Liver (tissue), 3 donors: ENCODE results near the gene ACSBG1.

Experiments used
- EGR1 ChIP-seq, 2 donors: IDR thresholded peaks; 2 replicates each; pipeline ENCODE4 v1.6.1; 2016 to 2018; ENCODE audit warnings: antibody characterized with exemption in 2 of 2, low read depth in 2 of 2
- FOXA1 ChIP-seq: IDR thresholded peaks from 2 replicates; pipeline ENCODE4 v1.6.1; 2016; ENCODE audit warnings: antibody characterized with exemption
- GABPA ChIP-seq, 2 donors: IDR thresholded peaks in 1 of 2; conservative IDR thresholded peaks in 1 of 2; 2 replicates each; pipeline ENCODE4 v1.6.1; 2016; ENCODE audit warnings: antibody characterized with exemption in 2 of 2, mild to moderate bottlenecking in 1 of 2, moderate library complexity in 1 of 2
- JUND ChIP-seq, 2 donors: IDR thresholded peaks; 2 replicates each; pipeline ENCODE4 v1.6.1; 2016; ENCODE audit warnings: antibody characterized with exemption in 2 of 2
- RAD21 ChIP-seq, 2 donors: IDR thresholded peaks; 2 replicates each; pipeline ENCODE4 v1.6.1; 2016; ENCODE audit warnings: antibody characterized with exemption in 2 of 2, mild to moderate bottlenecking in 2 of 2
- RXRA ChIP-seq, 2 donors: IDR thresholded peaks; 2 replicates each; pipeline ENCODE4 v1.6.1; 2017 to 2018; ENCODE audit warnings: antibody characterized with exemption in 2 of 2, mild to moderate bottlenecking in 1 of 2
- SP1 ChIP-seq: IDR thresholded peaks from 2 replicates; pipeline ENCODE4 v1.6.1; 2018; ENCODE audit warnings: antibody characterized with exemption, mild to moderate bottlenecking
- TAF1 ChIP-seq: conservative IDR thresholded peaks from 2 replicates; pipeline ENCODE4 v1.6.1; 2016; ENCODE audit warnings: antibody characterized with exemption, mild to moderate bottlenecking
- YY1 ChIP-seq: IDR thresholded peaks from 2 replicates; pipeline ENCODE4 v1.6.1; 2016; ENCODE audit warnings: antibody characterized with exemption, mild to moderate bottlenecking
- TF ChIP-seq, protein P1 (sequence below): fragments of 150-350 bp; IDR thresholded peaks from 2 replicates; pipeline ENCODE4 v1.5.1; 2017; ENCODE audit warnings: improper control_type of control experiment, low read depth, low read length; ENCODE audit not compliant: missing input control
- TF ChIP-seq, protein P2 (sequence below): IDR thresholded peaks from 2 replicates; pipeline ENCODE4 v1.6.1; 2016; ENCODE audit warnings: antibody characterized with exemption, mild to moderate bottlenecking
- TF ChIP-seq, protein P3 (sequence below): IDR thresholded peaks from 2 replicates; pipeline ENCODE4 v1.6.1; 2016; ENCODE audit warnings: antibody characterized with exemption
- TF ChIP-seq, protein P4 (sequence below): IDR thresholded peaks from 2 replicates; pipeline ENCODE4 v1.6.1; 2016; ENCODE audit warnings: antibody characterized with exemption
- TF ChIP-seq, protein P5 (sequence below): IDR thresholded peaks from 2 replicates; pipeline ENCODE4 v1.6.1; 2016; ENCODE audit warnings: antibody characterized with exemption
- donor health status: healthy.
- donor health status: healthy.

DNA sequence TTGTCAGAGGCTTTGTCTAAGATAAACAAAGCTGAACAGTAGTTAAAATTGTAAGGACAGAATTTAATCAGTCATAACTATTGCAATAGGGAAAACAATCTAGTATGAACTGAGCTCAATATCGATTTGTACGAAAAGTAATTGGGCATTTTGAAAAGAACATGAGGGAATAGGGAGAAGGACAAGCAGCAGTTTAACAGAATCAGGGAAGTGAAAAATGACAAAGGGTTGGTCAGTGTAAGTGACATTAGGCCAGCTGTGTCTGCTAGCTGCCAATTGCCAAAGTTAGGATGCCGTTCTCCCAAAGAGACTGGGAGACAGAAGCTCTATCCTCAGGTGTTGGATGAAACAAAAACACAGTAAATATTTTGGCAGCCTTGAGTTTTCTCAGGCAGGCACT is 26.7 kb upstream of the ACSBG1 start:
- TF ChIP-seq TAF1 (no peak), YY1 (no peak), RAD21 (IDR thresholded peaks at IDR 0.05) (no peak), GABPA (IDR thresholded peaks at IDR 0.05 in 1 of 2, conservative IDR thresholded peaks at IDR 0.05 in 1 of 2) (no peak), EGR1 (IDR thresholded peaks at IDR 0.05; ENCODE audit: low read depth in 2 of 2) (no peak), SP1 (no peak), FOXA1 (no peak), RXRA (IDR thresholded peaks at IDR 0.05) (no peak), JUND (IDR thresholded peaks at IDR 0.05) (no peak)
- TF ChIP-seq, protein P1, sequence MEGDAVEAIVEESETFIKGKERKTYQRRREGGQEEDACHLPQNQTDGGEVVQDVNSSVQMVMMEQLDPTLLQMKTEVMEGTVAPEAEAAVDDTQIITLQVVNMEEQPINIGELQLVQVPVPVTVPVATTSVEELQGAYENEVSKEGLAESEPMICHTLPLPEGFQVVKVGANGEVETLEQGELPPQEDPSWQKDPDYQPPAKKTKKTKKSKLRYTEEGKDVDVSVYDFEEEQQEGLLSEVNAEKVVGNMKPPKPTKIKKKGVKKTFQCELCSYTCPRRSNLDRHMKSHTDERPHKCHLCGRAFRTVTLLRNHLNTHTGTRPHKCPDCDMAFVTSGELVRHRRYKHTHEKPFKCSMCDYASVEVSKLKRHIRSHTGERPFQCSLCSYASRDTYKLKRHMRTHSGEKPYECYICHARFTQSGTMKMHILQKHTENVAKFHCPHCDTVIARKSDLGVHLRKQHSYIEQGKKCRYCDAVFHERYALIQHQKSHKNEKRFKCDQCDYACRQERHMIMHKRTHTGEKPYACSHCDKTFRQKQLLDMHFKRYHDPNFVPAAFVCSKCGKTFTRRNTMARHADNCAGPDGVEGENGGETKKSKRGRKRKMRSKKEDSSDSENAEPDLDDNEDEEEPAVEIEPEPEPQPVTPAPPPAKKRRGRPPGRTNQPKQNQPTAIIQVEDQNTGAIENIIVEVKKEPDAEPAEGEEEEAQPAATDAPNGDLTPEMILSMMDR: no peak
- TF ChIP-seq, protein P2, sequence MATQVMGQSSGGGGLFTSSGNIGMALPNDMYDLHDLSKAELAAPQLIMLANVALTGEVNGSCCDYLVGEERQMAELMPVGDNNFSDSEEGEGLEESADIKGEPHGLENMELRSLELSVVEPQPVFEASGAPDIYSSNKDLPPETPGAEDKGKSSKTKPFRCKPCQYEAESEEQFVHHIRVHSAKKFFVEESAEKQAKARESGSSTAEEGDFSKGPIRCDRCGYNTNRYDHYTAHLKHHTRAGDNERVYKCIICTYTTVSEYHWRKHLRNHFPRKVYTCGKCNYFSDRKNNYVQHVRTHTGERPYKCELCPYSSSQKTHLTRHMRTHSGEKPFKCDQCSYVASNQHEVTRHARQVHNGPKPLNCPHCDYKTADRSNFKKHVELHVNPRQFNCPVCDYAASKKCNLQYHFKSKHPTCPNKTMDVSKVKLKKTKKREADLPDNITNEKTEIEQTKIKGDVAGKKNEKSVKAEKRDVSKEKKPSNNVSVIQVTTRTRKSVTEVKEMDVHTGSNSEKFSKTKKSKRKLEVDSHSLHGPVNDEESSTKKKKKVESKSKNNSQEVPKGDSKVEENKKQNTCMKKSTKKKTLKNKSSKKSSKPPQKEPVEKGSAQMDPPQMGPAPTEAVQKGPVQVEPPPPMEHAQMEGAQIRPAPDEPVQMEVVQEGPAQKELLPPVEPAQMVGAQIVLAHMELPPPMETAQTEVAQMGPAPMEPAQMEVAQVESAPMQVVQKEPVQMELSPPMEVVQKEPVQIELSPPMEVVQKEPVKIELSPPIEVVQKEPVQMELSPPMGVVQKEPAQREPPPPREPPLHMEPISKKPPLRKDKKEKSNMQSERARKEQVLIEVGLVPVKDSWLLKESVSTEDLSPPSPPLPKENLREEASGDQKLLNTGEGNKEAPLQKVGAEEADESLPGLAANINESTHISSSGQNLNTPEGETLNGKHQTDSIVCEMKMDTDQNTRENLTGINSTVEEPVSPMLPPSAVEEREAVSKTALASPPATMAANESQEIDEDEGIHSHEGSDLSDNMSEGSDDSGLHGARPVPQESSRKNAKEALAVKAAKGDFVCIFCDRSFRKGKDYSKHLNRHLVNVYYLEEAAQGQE: no peak
- TF ChIP-seq, protein P3, sequence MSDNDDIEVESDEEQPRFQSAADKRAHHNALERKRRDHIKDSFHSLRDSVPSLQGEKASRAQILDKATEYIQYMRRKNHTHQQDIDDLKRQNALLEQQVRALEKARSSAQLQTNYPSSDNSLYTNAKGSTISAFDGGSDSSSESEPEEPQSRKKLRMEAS: no peak
- TF ChIP-seq, protein P4, sequence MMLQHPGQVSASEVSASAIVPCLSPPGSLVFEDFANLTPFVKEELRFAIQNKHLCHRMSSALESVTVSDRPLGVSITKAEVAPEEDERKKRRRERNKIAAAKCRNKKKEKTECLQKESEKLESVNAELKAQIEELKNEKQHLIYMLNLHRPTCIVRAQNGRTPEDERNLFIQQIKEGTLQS: no peak
- TF ChIP-seq, protein P5, sequence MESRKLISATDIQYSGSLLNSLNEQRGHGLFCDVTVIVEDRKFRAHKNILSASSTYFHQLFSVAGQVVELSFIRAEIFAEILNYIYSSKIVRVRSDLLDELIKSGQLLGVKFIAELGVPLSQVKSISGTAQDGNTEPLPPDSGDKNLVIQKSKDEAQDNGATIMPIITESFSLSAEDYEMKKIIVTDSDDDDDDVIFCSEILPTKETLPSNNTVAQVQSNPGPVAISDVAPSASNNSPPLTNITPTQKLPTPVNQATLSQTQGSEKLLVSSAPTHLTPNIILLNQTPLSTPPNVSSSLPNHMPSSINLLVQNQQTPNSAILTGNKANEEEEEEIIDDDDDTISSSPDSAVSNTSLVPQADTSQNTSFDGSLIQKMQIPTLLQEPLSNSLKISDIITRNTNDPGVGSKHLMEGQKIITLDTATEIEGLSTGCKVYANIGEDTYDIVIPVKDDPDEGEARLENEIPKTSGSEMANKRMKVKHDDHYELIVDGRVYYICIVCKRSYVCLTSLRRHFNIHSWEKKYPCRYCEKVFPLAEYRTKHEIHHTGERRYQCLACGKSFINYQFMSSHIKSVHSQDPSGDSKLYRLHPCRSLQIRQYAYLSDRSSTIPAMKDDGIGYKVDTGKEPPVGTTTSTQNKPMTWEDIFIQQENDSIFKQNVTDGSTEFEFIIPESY: no peak
